HepG2 (cell line): ENCODE measurements around the gene HOXD1. TPM values are rescaled to one million over a fixed set of nuclear protein-coding genes. Genes with fewer than 3 reads are reported as not detected.

ENCODE experiments used
- ATAC-seq: fragments of 200-7000 bp; cut with Tn5 transposase; 3 replicates; pipeline ENCODE4 v1.9.1; 2020; ENCODE audit warnings: mild to moderate bottlenecking, moderate library complexity
- BruUV-seq: library from RNA; stranded (reverse); fragments of 400-500 nt; replicated peaks from 2 replicates; lab custom pipeline; 2021; lab: Mats Ljungman, UMichigan
- CTCF ChIA-PET: fragments of 300-600 bp; formaldehyde crosslinking; extraction: SDS; loops from one replicate; lab custom pipeline; 2021; ENCODE audit warnings: low total read pairs, inconsistent platforms, low intra/inter-chr PET ratio; lab: Yijun Ruan, JAX
- POLR2A ChIA-PET: fragments of 350-600 bp; sonication (Branson Sonifier 250); formaldehyde crosslinking; loops from one replicate; lab custom pipeline; 2020; ENCODE audit warnings: antibody characterized with exemption, inconsistent platforms; lab: Yijun Ruan, JAX
- DNase-seq: peaks from one replicate; pipeline ENCODE4 v3.0.0-alpha.2; 2015; ENCODE audit warnings: low spot score
- FAIRE-seq: peaks from 3 replicates; lab custom pipeline; 2011; peaks lifted over from hg19 to GRCh38; lab: Jason Lieb, UNC
- H2AFZ ChIP-seq: one replicate; pipeline ENCODE4 v1.6.1; 2011; ENCODE audit warnings: low read length, inconsistent platforms
- H3K27ac ChIP-seq: fragments of 300-600 bp; 3 replicates; pipeline ENCODE4 v1.8.0; 2011; ENCODE audit warnings: mixed run types, mild to moderate bottlenecking, mixed read lengths, low read length, inconsistent platforms; ENCODE audit not compliant: insufficient read depth; ENCODE audit errors: extremely low read length
- H3K27me3 ChIP-seq, 2 experiments: fragments of 200-600 bp in 1 of 2; 2 replicates in 1 of 2; 3 replicates in 1 of 2; pipeline versions ENCODE4 v1.6.0 to v1.8.0; 2011; ENCODE audit warnings: low read length in 2 of 2, mild to moderate bottlenecking in 2 of 2, moderate library complexity in 2 of 2, inconsistent platforms in 1 of 2; ENCODE audit not compliant: insufficient read depth in 2 of 2, control insufficient read depth in 1 of 2
- H3K36me3 ChIP-seq, 2 experiments: fragments of 200-600 bp in 1 of 2; replicated peaks in 1 of 2; 2 replicates in 1 of 2; 3 replicates in 1 of 2; pipeline versions ENCODE4 v1.5.1 to v1.8.0; 2011; ENCODE audit warnings: low read length in 2 of 2, inconsistent platforms in 1 of 2; ENCODE audit not compliant: insufficient read depth in 2 of 2, control insufficient read depth in 1 of 2
- H3K4me1 ChIP-seq: 2 replicates; pipeline ENCODE4 v1.5.1; 2012; ENCODE audit warnings: low read length, inconsistent platforms; ENCODE audit not compliant: insufficient read depth
- H3K4me2 ChIP-seq: 2 replicates; pipeline ENCODE4 v1.6.0; 2011; ENCODE audit warnings: low read depth, low read length, inconsistent platforms
- H3K4me3 ChIP-seq, 3 experiments: fragments of 200-600 bp in 1 of 3; sonication (generic), shearing (Covaris generic) in 1 of 3; replicated peaks in 1 of 3; 2 replicates each; pipeline ENCODE4 v1.5.1; 2011 to 2016; ENCODE audit warnings: low read length in 3 of 3, inconsistent platforms in 2 of 3, low read depth in 2 of 3, mild to moderate bottlenecking in 2 of 3, control low read depth in 1 of 3, mixed read lengths in 1 of 3; ENCODE audit not compliant: insufficient read depth in 1 of 3
- H3K79me2 ChIP-seq: one replicate; pipeline ENCODE4 v1.6.1; 2011; ENCODE audit warnings: low read length, inconsistent platforms; ENCODE audit not compliant: insufficient read depth
- H3K9ac ChIP-seq: 2 replicates; pipeline ENCODE4 v1.6.0; 2011; ENCODE audit warnings: mild to moderate bottlenecking, low read depth, low read length, inconsistent platforms; ENCODE audit not compliant: insufficient read depth
- H3K9me3 ChIP-seq: 2 replicates; pipeline ENCODE4 v1.5.1; 2012; ENCODE audit warnings: mild to moderate bottlenecking, low read length
- H4K20me1 ChIP-seq: 2 replicates; pipeline ENCODE4 v1.6.0; 2011; ENCODE audit warnings: inconsistent platforms, mild to moderate bottlenecking, low read length, moderate library complexity; ENCODE audit not compliant: insufficient read depth
- ATF1 ChIP-seq: IDR thresholded peaks from 2 replicates; pipeline ENCODE4 v1.6.1; 2016; ENCODE audit warnings: mild to moderate bottlenecking, control low read depth
- SRF ChIP-seq: IDR thresholded peaks from 2 replicates; pipeline ENCODE4 v1.6.1; 2011; ENCODE audit warnings: mild to moderate bottlenecking, low read depth, low read length, moderate library complexity
- ZNF235 ChIP-seq: sonication (generic); formaldehyde crosslinking; IDR thresholded peaks from 2 replicates; pipeline ENCODE4 v1.8.1; 2023; ENCODE audit warnings: mild to moderate bottlenecking, missing genetic modification reagents, borderline replicate concordance
- ZNF276 ChIP-seq: sonication (generic); formaldehyde crosslinking; IDR thresholded peaks from 2 replicates; pipeline ENCODE4 v1.4.0; 2020; ENCODE audit warnings: mild to moderate bottlenecking, low read depth, missing genetic modification reagents
- ZNF543 ChIP-seq: sonication (generic); formaldehyde crosslinking; IDR thresholded peaks from 2 replicates; pipeline ENCODE4 v1.4.0; 2020; ENCODE audit warnings: mild to moderate bottlenecking, missing genetic modification reagents
- ZNF687 ChIP-seq: sonication (generic); formaldehyde crosslinking; IDR thresholded peaks from 2 replicates; pipeline ENCODE4 v1.5.1; 2020; ENCODE audit warnings: mild to moderate bottlenecking, missing genetic modification reagents, moderate library complexity
- WGBS: methylation state at CpG from one replicate; pipeline ENCODE4 v1.1.6; 2017; ENCODE audit warnings: low lambda C conversion rate; 5-methylcytosine and 5-hydroxymethylcytosine counted together
- in situ Hi-C: cut with HindIII; loops from 2 replicates; pipeline ENCODE4 v1.10.0; 2017; ENCODE audit warnings: low pct_unique_long_range_greater_than_20kb; ENCODE audit not compliant: extremely low pct_ligation_motif_present
- intact Hi-C: fragments of 100-400 bp; cut with micrococcal nuclease; formaldehyde crosslinking; loops from one replicate; pipeline ENCODE4 v1.10.0; 2022; ENCODE audit not compliant: unreplicated experiment
- polyA plus RNA-seq, 8 experiments: library from polyadenylated mRNA; depleted of rRNA in 3 of 8; stranded (reverse) in 7 of 8; unstranded in 1 of 8; fragments of >200 nt; fragmentation: Illumina TruSeq in 4 of 8; extraction: Trizol in 4 of 8; gene quantifications; 2 replicates each; pipeline versions ENCODE4 v1.2.1 to v1.2.3, GENCODE V29; 2011 to 2016; ENCODE audit warnings: low read depth in 4 of 8, missing spikeins in 1 of 8, mixed read lengths in 1 of 8; ENCODE audit not compliant: insufficient read depth in 1 of 8
- total RNA-seq, 5 experiments: library from RNA; depleted of rRNA; stranded (reverse); fragments of >200 nt; fragmentation: Illumina TruSeq; extraction: Trizol; gene quantifications; 2 replicates each; pipeline ENCODE4 v1.2.3, GENCODE V29; 2016; ENCODE audit warnings: low read depth in 1 of 5

HOXD1 gene
- total and polyA plus RNA-seq, 2 of the 13 experiments (the other 11 are each of a cell fraction or from before 2014, with no cell fraction given): 10.0 to 22.3 TPM

GRCh38 chr2:176169181-176169580, 19.3 kb upstream of the HOXD1 start (continued):
- TF ChIP-seq ZNF687 (CRISPR knock-in tag) (peak; percentile 41), ZNF276 (CRISPR knock-in tag) (0 out of 2 replicates have a peak, but pooled peaks have one; percentile 17), ZNF235 (CRISPR knock-in tag) (no peak), ZNF543 (no peak)

DNA sequence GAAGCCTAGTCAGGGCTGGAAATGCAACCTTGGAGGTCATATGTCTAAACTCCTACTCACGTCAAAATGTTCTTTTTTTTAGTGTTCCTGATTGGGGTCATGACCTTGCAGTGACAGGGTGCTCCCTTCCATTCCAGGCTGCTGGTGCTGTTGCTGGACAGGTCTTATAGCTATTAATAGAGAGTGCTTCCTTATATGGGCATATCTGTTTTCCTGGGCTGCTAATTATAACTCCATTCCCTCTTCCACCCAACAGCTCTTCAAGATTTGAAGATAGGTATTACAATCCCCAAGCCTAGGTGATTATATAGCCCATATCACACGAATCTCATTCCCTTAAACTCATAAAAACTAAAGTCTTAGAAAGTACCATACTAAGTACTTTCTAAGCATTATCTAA, 18.8 kb upstream of the HOXD1 start:
- Histone ChIP-seq H3K27me3 (peaks cover 6 to 49% of the 10 kb centered on the region in 2 experiments; a peak in 4 of 5 replicates), H4K20me1 (no peaks in the 10 kb centered on the region), H3K9ac (no peak overlapping the region), H3K4me1 (peaks cover 49% of the 10 kb centered on the region), H3K9me3 (no peaks in the 10 kb centered on the region), H3K4me3 (no peak overlapping the region), H3K79me2 (no peaks in the 10 kb centered on the region), H2AFZ (no peak overlapping the region), H3K4me2 (no peak overlapping the region), H3K27ac (no peak overlapping the region), H3K36me3 (no peaks in the 10 kb centered on the region)
- ChIA-PET CTCF (no interaction called here), POLR2A (no interaction called here)
- DNase-seq (no peak), FAIRE-seq (no peak), ATAC-seq (no peak)
- no TSS peak for BruUV-seq
- WGBS: 8% methylated on average over 2 of the region's 2 CpGs
- in situ Hi-C loops (no loop called here), intact Hi-C loops (no loop called here)
- TF ChIP-seq SRF: peak; percentile 80
- no peak for TF ChIP-seq ATF1 (CRISPR knock-in tag)
